ENCODE results near the gene NFATC1. TPM values are rescaled to one million over a fixed set of nuclear protein-coding genes. Genes with fewer than 3 reads are reported as not detected.

The NFATC1 gene
- 1 to 10 TPM in 2 of 6 experiments, under 1 TPM in 4; 0.57 to 2.0 (median 0.89) TPM for total RNA-seq (2021; fragmentation: NEBNext Ultra II Directional; extraction: Animal tissue kit (Norgen Biotek cat#: 25700))
- long read RNA-seq, partial matches to known transcripts, result 2 of 2 reads
- long read RNA-seq, other reads (novel, unspliced or antisense), result 0 of 2 reads

- peaks cover 6% of the 10 kb centered on the region; the same call in 1 of the 2 replicates for H3K4me1 Mint-ChIP-seq (ENCODE audit: low read depth)
- H3K36me3 Mint-ChIP-seq (ENCODE audit: low read depth), result no peaks in the 10 kb centered on the region
- peak within 1 kb of the TSS; percentile 76 for H3K27ac Mint-ChIP-seq
- peak; percentile 45 for DNase-seq
- TF ChIP-seq CTCF (IDR thresholded peaks at IDR 0.05), result no peak
- no peaks in the 10 kb centered on the region for H3K9me3 Mint-ChIP-seq
- H3K4me3 Mint-ChIP-seq, result peak within 1 kb of the TSS; percentile 32; the same call in 1 of the 2 replicates
- H3K27me3 Mint-ChIP-seq (ENCODE audit: insufficient read depth), result peaks cover 1% of the 10 kb centered on the region
These were observed at the start of gene NFATC1 for GRCh38 chr18:79395761-79396404. Gene NFATC1, plus strand, starts transcription at chr18:79395930. Its CDS starts 295 bp downstream, at chr18:79396225.

GRCh38 chr18:79345981-79346380 lies 49.7 kb upstream of the NFATC1 start:
- TF ChIP-seq CTCF (IDR thresholded peaks at IDR 0.05), result no peak
- H3K4me3 Mint-ChIP-seq, result no peak overlapping the region
- peaks cover 6% of the 10 kb centered on the region; the same call in 1 of the 2 replicates for H3K4me1 Mint-ChIP-seq (ENCODE audit: low read depth)
- DNase-seq, result no peak
- peak overlapping the region; percentile 13; the same call in 1 of the 2 replicates for H3K27ac Mint-ChIP-seq
- no peaks in the 10 kb centered on the region; the same call in 1 of the 2 replicates for H3K27me3 Mint-ChIP-seq (ENCODE audit: insufficient read depth)
- no peaks in the 10 kb centered on the region for H3K9me3 Mint-ChIP-seq
- peaks cover 30% of the 10 kb centered on the region for H3K36me3 Mint-ChIP-seq (ENCODE audit: low read depth)

- peaks cover 30% of the 10 kb centered on the region for H3K36me3 Mint-ChIP-seq (ENCODE audit: low read depth)
- no peaks in the 10 kb centered on the region; the same call in none of the 2 replicates for H3K27me3 Mint-ChIP-seq (ENCODE audit: insufficient read depth)
- peaks cover 6% of the 10 kb centered on the region; the same call in 1 of the 2 replicates for H3K4me1 Mint-ChIP-seq (ENCODE audit: low read depth)
- TF ChIP-seq CTCF (IDR thresholded peaks at IDR 0.05), result no peak
- H3K9me3 Mint-ChIP-seq, result no peaks in the 10 kb centered on the region
- no peak overlapping the region for H3K4me3 Mint-ChIP-seq
- DNase-seq, result no peak
- no peak overlapping the region for H3K27ac Mint-ChIP-seq
These were observed 47.7 kb upstream of the NFATC1 start for GRCh38 chr18:79348066-79348465.

GRCh38 chr18:79352432-79352831 lies 43.3 kb upstream of the NFATC1 start:
- Mint-ChIP-seq H3K36me3 (ENCODE audit: low read depth) (peaks cover 7% of the 10 kb centered on the region; the same call in 1 of the 2 replicates), H3K9me3 (no peaks in the 10 kb centered on the region), H3K27ac (no peak overlapping the region), H3K4me1 (ENCODE audit: low read depth) (peaks cover 6% of the 10 kb centered on the region; the same call in 1 of the 2 replicates), H3K4me3 (no peak overlapping the region), H3K27me3 (ENCODE audit: insufficient read depth) (no peaks in the 10 kb centered on the region; the same call in none of the 2 replicates)
- TF ChIP-seq CTCF (IDR thresholded peaks at IDR 0.05), result no peak
- DNase-seq, result no peak

- H3K36me3 Mint-ChIP-seq (ENCODE audit: low read depth), result peaks cover 2% of the 10 kb centered on the region; the same call in 1 of the 2 replicates
- no peak overlapping the region for H3K4me3 Mint-ChIP-seq
- H3K27ac Mint-ChIP-seq, result no peak overlapping the region
- H3K9me3 Mint-ChIP-seq, result no peaks in the 10 kb centered on the region
- no peaks in the 10 kb centered on the region; the same call in none of the 2 replicates for H3K27me3 Mint-ChIP-seq (ENCODE audit: insufficient read depth)
- H3K4me1 Mint-ChIP-seq (ENCODE audit: low read depth), result peaks cover 2% of the 10 kb centered on the region; the same call in 1 of the 2 replicates
- no peak for DNase-seq
- peak; percentile 62 for TF ChIP-seq CTCF (IDR thresholded peaks at IDR 0.05)
These were observed 42.5 kb upstream of the NFATC1 start for GRCh38 chr18:79353267-79353666.

Data from HFFc6 (cell line).